ENCODE data around the gene SPATC1L.

SPATC1L gene

DNA sequence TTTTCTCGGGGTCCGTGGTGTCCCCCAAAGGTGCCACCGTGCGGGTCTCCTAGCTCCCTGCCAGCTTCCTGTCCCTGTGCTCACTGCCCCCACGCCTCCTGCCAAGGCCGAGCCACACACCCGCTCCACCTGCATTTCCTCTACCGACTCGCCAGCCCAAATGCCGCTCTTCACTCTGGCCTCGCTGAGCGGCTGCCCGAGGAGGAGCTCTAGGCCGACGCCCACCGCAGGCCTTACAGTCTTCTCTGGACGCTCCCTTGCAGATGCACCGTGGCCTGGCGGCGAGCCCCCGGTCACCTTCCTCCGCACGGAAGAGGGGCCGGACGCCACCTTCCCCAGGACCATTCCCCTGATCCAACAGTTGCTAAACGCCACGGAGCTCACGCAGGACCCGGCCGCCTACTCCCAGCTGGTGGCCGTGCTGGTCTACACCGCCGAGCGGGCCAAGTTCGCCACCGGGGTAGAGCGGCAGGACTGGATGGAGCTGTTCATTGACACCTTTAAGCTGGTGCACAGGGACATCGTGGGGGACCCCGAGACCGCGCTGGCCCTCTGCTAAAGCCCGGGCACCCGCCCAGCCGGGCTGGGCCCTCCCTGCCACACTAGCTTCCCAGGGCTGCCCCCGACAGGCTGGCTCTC, 55.2 kb downstream of the SPATC1L start:
- no peak for DNase-seq

DNA sequence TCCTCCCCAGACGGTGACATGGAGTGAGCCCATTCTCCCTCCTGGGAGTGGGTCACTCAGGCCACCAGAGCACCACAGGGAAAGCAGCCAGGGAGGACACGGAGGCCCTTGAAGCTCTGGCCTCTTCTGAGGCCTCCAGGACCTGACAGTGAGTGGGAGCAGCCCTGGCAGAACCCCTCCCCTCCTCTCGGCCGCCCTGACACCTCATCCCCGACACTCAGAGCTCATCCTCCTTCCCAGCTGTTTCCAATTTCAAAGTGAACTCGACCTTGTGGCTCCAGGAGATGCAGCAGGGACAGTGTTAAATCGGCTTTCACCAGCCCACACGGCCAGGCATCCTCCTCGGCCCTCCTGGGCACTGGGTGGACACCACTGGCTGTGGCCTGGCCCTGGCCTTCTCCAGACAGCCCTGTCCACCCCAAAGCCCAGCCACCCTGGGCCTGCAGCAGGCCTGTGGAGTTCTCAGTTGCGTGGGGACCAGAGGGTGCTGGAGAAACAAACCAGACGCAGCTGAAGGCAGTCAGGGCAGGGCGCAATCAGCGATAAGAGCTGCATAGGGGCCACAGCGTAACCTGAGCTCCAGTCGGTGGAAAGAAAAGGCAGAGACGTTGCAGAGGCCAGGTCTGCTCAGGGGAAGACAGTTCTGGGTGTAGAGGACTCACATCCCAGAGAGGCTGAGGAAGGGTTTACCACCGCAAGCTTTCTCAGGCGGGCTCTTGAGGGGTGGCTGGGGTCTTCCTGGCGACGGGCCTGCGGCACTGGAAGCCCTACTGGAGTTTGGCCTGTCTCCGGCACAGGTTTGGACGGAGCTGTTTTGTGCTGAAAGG, 55.9 kb downstream of the SPATC1L start:
- no peak for DNase-seq

DNA sequence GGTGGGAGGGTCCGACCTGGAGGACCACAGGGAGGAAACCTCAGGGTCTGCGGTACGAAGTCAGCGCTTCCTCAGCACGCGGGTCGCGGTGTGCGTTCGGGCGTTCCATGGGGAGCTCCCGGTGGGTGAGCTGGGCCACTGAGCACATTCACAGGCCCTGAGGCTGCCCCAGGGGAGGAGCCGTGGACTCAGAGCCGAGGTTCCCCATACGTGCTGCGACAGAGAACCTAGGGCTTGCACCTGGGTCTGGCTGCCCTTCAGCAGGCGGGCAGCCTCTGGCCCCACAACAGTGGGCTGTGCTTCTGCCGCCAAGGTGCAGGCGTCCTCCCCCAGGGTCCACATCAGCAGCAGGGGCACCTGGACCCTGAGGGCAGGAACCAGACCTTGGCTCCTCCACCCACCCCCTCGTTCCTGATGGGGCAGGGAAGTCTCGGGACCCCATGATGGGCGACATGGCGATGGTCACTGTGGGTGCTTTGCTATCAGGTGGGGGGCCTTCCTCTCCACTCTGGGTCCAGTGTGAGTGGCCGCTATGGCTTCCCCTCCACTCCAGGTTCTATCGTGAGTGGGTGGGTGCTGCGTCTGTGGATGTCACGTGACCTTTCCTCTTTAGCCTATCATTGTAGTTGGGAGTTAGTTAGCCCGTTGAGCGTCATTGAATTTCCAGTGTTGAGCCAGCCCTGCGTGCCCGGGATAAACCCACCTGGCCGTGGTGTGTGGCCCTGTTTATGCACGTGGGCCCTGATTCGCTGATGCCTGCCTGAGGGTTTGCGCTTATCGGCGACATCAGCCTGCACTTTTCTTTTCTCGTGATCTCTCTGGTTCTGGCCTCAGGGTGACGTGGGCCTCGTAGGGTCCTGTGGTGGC, 56.8 kb downstream of the SPATC1L start:
- DNase-seq = no peak

DNA sequence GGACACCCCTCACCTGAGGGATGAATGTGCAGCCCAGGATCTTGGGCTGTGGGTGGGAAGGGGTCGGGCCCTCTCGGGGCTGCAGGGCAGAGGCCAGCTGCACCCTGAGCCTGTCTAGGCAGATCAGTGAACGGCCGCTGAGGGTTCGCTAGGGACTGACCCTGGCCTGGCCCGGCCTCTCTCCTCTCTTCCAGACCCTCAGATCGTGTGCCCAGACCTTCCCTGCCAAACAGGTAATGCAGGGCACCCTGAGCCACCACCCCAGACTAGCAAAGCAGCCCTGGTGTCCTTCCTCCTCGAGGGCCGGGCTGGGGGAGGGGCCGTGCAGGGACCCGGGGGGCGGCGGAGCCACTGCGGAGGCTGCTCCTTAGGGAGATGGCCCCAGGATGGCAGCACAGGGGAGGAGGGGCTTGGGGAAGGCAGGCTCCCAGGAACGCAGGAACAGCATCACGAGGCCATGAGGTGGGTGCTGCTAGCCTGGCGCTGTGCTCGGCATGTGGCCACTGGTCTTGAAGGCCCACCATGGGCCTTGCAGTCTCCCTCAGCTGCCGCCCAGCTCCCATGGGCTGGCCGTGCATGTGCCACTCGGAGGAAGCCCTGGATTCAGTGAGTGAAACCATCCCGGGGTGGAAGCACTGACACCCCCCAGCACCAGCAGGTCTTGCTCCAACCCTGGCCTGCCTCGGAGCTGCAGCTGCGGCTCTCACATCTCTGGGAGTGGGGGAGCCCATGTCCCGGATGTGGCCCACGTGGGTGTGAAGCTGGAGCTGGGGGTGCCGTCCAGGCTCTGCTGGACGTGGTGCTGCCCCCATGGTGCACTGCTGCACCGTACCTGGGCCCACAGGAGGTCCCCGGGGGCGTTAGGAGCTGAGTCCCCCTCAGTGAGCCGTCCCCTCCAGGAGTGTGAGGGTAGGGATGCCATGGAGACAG, 57.7 kb downstream of the SPATC1L start:
- DNase-seq = no peak

DNA sequence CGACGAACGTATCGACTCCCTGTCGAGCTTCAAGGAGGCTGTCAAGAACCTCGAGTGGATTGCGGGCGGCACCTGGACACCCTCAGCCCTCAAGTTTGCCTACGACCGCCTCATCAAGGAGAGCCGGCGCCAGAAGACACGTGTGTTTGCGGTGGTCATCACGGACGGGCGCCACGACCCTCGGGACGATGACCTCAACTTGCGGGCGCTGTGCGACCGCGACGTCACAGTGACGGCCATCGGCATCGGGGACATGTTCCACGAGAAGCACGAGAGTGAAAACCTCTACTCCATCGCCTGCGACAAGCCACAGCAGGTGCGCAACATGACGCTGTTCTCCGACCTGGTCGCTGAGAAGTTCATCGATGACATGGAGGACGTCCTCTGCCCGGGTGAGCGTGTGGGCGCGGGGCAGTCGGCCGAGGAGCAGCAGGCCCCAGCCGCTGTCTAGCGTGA, 58.4 kb downstream of the SPATC1L start:
- DNase-seq = no peak

GRCh38 chr21:46124926-46125845, 59.1 kb downstream of the SPATC1L start:
- DNase-seq = no peak

- no peak for DNase-seq
These were observed 60.0 kb downstream of the SPATC1L start for GRCh38 chr21:46124083-46124925.

DNA sequence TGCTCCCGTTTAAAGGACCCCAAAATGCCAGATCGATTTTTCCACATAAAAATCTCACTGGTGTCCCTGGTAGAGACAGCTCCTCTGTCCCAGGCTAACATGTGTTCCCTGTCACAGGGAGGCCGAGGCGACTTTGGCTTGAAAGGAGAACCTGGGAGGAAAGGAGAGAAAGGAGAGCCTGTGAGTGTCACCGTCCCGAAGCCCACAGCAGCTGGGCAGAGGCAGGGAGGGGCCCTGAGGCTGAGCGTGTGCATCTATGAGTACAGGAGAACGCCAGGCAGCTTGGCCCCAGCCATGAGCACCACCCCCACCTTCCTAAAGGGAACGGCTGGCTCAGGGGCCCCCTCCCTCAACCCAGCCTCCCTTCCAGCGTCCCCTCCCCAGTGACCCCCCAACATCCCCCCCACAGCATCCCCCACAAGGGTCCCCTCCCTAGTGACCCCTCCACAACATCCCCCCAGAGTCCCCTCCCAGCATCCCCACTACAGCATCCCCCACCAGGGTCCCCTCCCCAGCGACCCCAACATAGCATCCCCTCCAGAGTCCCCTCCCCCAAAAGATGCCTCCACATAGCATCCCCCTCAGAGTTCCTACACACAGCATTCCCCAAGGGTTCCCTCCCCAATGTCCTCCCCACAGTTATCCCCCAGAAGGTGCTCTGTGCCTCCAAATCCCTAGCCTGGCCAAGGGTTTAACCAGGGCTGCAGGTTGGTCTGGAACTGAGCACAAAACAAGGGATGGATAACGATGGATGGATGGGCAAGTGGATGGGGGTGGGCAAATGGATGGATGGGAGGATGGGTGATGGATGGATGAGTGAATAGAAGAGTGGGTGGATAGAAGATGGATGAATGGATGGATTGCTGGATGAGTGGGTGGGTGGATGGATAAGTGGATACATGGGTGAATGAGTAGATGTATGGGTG, 61.2 kb downstream of the SPATC1L start:
- no peak for DNase-seq

- no peak for DNase-seq
These were observed 62.0 kb downstream of the SPATC1L start for GRCh38 chr21:46122237-46122671.

DNA sequence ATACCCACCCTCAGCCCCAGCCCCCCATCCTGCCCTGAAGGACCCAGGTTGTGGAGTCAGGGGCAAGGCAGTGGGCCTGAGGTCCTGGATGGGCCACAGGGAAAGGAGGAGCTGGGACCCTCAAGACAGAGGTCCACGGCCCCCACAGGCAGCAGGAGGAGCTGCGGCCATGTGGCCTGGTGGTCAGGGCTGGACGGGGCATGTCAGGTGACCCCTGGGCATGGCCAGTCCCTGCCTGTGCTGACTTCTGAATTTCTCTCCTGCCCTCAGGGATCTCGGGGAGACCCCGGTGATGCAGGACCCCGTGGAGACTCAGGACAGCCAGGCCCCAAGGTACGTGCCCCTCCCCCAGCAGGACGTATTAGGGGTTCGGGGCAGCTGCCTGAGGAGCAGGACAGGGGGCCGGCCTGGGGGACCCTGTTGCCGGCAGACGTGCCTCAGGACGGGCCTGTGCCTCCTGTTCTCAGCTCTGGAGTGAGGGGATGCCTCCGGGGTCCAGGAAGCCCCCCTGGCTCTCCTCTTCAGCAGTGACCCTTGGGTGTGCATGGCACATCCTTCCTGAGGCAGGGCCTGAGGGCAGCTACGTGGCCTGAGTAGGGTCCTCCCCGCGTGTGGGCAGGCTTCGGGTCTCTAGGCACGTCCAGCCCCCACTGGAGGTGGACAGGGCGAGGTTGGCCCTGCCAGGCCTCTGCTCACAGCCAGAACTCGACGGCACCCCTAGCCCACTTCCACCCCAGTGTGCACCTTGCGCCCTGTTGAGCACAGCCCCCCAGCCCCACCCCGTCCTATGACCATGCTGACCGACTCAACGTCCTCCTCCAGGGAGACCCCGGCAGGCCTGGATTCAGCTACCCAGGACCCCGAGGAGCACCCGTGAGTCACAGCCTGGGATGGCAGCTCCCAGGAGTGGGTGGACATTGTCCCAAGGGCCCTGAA, 62.7 kb downstream of the SPATC1L start:
- no peak for DNase-seq

GRCh38 chr21:46120301-46121285, 63.7 kb downstream of the SPATC1L start:
- DNase-seq = no peak

DNA sequence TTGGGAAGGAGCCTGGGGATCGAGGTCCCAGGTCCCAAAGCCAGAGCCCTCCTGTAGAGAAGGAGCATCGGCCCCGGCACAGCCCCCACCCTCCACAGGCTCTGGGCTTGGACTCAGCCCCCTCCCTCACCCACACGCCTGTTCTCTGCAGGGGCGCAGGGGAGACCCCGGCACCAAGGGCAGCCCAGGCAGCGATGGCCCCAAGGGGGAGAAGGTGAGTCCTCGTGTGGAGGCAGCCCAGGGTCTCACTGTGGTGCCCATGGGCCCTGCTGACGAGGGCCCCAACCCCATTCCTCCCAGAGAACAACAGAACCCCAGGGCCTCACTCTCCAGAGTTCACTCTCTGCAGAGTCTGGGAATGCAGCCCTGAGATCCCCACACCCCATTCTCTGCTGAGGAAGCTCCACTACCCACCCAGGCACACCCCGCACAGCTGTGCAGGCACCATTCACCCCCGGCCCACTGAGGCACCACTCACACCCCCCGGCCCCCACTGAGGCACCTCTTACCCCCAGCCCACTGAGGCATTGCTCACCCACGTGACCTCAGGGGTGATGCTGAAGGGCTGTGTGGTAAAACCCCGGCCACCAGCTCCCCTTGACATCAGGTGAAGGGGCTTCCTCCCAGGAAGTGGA, 64.5 kb downstream of the SPATC1L start:
- no peak for DNase-seq

GRCh38 chr21:46119144-46119636, 65.1 kb downstream of the SPATC1L start:
- DNase-seq = no peak

DNA sequence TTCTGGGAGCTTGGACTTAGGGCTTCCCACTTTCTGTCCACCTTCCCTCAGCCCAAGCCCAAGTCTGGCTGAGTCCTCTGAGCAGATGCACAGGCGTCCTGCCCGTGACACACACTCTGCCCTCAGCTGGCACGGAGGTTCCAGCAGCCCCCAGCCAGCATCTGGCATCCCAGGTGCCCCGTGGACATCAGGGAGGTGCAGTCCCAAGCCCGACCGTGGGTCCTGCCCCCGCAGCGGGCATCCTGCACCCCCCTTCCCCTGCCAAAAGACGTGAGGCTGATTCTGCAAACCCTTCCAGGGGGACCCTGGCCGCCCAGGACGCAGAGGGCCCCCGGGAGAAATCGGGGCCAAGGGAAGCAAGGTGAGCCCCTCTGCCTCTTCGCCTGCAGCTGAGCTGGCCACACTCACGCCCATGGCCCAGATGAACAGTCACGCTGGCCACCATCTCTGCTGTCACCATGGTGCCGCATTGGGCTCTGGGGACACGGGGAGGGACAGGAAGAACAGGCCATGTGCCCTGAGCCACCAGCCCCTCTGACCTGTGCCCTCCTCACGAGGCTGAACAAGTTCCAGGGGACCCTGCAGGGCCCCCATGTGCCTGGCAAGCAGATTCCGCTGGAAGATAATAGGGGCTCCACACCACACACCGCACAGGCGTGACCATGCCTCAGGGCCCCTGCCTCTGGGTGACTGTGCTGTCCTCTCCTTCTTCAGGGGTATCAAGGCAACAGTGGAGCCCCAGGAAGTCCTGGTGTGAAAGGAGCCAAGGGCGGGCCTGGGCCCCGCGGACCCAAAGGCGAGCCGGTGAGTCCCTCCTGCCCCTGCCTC, 65.7 kb downstream of the SPATC1L start:
- no peak for DNase-seq
